Measurements from ENCODE around the gene EGFR. TPM values are rescaled to one million over a fixed set of nuclear protein-coding genes. Genes with fewer than 3 reads are reported as not detected.

The EGFR gene
- total RNA-seq, 2 experiments from 2014 or later, result 0.09 TPM; not detected in 1

DNA sequence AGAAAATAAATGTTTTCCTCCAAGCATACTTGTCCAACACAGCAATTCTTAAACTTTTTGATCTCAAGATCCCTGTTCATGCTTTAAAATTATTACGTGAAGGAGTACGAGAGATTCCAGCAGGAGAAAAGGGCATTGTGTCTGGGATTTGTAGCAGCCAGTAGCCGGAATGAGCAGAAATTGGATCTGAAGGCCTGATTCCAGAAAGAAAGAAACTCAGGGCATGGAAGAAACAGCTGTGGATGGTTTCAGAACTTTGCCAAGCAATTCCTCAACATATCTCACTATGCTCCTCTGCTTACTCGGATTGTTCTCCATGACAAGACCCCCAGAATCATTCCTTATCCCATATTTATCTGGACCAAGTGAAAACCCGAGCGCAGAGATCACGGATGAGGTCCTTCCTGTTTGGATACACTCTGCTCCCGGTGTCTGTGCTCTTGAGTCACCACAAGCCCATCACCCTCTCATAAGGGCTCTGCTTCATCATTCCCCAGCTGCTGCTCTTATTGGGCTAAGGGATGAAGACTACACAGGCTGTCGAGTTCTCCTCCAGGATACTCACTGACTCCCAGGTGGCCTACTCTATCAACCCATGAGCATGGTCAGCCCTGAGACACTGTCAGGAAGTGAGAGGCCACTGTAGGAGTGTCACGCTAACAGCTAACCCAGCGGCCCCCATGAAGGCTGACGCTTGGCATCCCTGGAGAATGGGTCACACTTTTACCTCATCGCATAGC, 225.4 kb downstream of the EGFR start:
- H3K9me3 Mint-ChIP-seq (ENCODE audit: low read depth), result no peaks in the 10 kb centered on the region
- DNase-seq, result no peak
- intact Hi-C loops (cut with DNase I, micrococcal nuclease), result no loop called here
- no peak overlapping the region for H3K27ac Mint-ChIP-seq
- no peak for ATAC-seq
- ChIA-PET CTCF (interaction anchor here (1.5 kb wide), 1 partner anchor 11 kb away, joined by 5 read pairs; no protein-coding TSS in a partner anchor), POLR2A (no interaction called here)
- H3K4me3 Mint-ChIP-seq, result no peak overlapping the region
- H3K36me3 Mint-ChIP-seq (ENCODE audit: low read depth), result no peaks in the 10 kb centered on the region
- no peaks in the 10 kb centered on the region for H3K4me1 Mint-ChIP-seq
- peaks cover 15% of the 10 kb centered on the region for H3K27me3 Mint-ChIP-seq

DNA sequence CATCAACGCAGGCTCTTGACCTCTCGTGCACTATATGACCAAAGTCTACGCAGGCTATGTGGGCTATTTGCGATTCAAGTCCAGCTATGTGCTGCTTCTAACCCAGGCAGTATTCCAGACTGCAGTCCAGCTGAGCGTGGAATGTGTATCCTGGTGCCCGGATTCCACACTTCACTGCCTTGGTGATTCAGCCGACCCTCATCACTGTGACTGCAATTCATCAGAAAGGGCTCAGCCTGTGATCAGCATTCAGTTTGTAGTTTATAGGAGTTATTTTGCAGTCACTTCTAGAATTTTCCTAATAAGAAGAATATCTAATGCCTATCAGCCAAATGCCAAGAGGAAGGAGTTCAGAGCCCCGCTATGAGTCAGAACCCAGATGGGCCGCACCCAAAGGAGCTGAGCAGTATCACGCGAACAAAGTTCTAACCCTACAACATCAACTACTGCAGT, 226.5 kb downstream of the EGFR start:
- H3K9me3 Mint-ChIP-seq (ENCODE audit: low read depth), result no peaks in the 10 kb centered on the region
- ChIA-PET CTCF (interaction anchor here (0.7 to 2.5 kb wide), 2 partner anchors 9 to 10 kb away, joined by 4 to 7 read pairs; no protein-coding TSS in a partner anchor), POLR2A (no interaction called here)
- H3K4me1 Mint-ChIP-seq, result no peaks in the 10 kb centered on the region
- DNase-seq (no peak), ATAC-seq (no peak)
- no peak overlapping the region for H3K4me3 Mint-ChIP-seq
- intact Hi-C loops (cut with DNase I, micrococcal nuclease), result no loop called here
- no peaks in the 10 kb centered on the region for H3K36me3 Mint-ChIP-seq (ENCODE audit: low read depth)
- H3K27ac Mint-ChIP-seq, result no peak overlapping the region
- peaks cover 13% of the 10 kb centered on the region for H3K27me3 Mint-ChIP-seq

DNA sequence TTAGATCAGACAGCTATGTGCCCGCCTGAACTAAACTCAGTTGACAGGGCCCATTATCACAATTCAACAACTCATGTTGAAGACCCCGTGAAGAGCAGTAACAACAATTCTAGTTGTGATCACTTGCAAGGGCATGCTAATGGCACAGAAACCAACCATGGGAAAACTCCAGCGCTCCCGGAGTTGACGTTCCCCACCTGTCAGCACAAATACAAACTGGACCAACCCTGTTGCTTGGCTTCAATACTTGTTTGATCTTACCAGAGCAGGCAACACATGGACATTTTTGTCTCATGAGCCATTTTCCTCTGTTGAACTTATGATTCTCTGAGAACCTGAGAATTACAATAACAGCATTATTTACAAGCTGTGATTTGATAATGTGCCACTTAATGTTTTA, 227.4 kb downstream of the EGFR start:
- Mint-ChIP-seq H3K9me3 (ENCODE audit: low read depth) (no peaks in the 10 kb centered on the region), H3K27me3 (peaks cover 16% of the 10 kb centered on the region), H3K27ac (no peak overlapping the region), H3K4me1 (no peaks in the 10 kb centered on the region), H3K4me3 (no peak overlapping the region), H3K36me3 (ENCODE audit: low read depth) (no peaks in the 10 kb centered on the region)
- intact Hi-C loops (cut with DNase I, micrococcal nuclease), result no loop called here
- DNase-seq (no peak), ATAC-seq (no peak)
- CTCF ChIA-PET, result interaction anchor here (0.7 to 2.5 kb wide), 3 partner anchors 8 to 752 kb away, joined by 3 to 7 read pairs (median 4); no protein-coding TSS in a partner anchor
- POLR2A ChIA-PET, result no interaction called here

DNA sequence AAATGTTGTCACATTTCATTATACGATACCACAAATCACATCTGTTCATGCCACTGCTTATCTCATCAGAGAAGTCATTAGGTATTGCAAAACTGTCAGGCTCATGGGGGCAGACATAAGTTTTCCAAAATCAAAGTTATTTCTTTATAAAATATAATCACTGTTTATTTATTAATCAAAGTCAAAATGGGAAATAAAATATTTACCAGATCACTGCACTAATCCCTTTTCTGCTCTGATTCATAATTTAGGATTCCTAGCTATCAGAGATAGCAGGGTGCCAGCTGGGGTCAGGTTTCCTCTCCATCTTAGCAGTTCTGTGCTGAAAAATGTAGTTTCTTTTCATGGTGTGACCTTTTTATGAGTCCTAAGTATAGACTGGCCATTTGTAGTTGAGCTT, 228.6 kb downstream of the EGFR start:
- ChIA-PET POLR2A (interaction anchor here (0.6 kb wide), 1 partner anchor 851 kb away, joined by 6 read pairs; no protein-coding TSS in a partner anchor), CTCF (interaction anchor here (2.5 kb wide), 1 partner anchor 8 kb away, joined by 7 read pairs; no protein-coding TSS in a partner anchor)
- H3K9me3 Mint-ChIP-seq (ENCODE audit: low read depth), result no peaks in the 10 kb centered on the region
- intact Hi-C loops (cut with DNase I, micrococcal nuclease), result no loop called here
- H3K27ac Mint-ChIP-seq, result no peak overlapping the region
- no peaks in the 10 kb centered on the region for H3K36me3 Mint-ChIP-seq (ENCODE audit: low read depth)
- H3K4me1 Mint-ChIP-seq, result no peaks in the 10 kb centered on the region
- H3K27me3 Mint-ChIP-seq, result peaks cover 25% of the 10 kb centered on the region
- DNase-seq (no peak), ATAC-seq (no peak)
- no peak overlapping the region for H3K4me3 Mint-ChIP-seq

DNA sequence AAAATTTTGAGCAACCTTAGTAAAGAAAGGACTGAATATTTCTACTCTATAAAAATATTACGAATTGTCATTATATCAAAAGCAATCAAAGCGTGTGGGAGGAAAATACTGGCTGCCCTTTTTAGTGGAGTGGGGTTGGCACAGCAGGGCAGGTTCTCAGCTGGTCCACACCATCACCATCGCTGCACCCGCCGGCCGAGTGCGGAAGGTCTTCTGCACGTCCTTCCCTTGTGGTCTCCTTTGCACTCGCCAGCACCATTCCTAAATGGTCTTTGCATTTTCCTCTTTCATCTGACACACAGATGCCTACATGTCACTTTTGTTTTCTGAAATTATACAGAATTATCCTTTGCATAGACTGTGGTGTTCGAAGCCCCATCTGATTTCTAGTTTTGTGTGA, 229.7 kb downstream of the EGFR start:
- ChIA-PET CTCF (no interaction called here), POLR2A (no interaction called here)
- no peak overlapping the region for H3K27ac Mint-ChIP-seq
- H3K4me1 Mint-ChIP-seq, result no peaks in the 10 kb centered on the region
- DNase-seq, result no peak
- H3K4me3 Mint-ChIP-seq, result no peak overlapping the region
- no peaks in the 10 kb centered on the region for H3K9me3 Mint-ChIP-seq (ENCODE audit: low read depth)
- intact Hi-C loops (cut with DNase I, micrococcal nuclease), result no loop called here
- no peak for ATAC-seq
- H3K27me3 Mint-ChIP-seq, result peaks cover 32% of the 10 kb centered on the region
- H3K36me3 Mint-ChIP-seq (ENCODE audit: low read depth), result no peaks in the 10 kb centered on the region

DNA sequence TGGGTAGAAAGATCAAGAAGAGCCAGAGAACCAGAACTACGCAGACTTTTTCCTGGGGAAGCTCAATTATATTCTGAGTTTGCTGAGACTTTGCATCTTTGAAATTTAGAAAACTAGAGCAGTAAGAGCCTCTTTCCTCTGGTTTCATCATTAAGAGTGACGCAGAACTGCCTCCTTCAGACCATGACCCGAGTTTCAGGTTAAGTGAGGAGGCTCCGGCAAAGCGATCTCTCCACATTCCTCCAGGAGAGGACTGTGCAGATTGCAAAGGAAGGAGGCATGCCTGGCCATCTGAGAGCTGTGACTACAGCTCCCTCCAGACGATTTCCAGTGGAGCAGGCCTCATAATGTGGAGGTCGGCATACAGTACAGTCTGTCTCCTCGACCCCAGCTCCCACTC, 230.5 kb downstream of the EGFR start:
- DNase-seq (no peak), ATAC-seq (no peak)
- Mint-ChIP-seq H3K36me3 (ENCODE audit: low read depth) (no peaks in the 10 kb centered on the region), H3K9me3 (ENCODE audit: low read depth) (no peaks in the 10 kb centered on the region), H3K4me3 (no peak overlapping the region), H3K4me1 (no peaks in the 10 kb centered on the region), H3K27ac (no peak overlapping the region), H3K27me3 (peaks cover 40% of the 10 kb centered on the region)
- ChIA-PET CTCF (interaction anchor here (0.6 to 1.3 kb wide), 2 partner anchors 468 to 476 kb away, joined by 3 to 4 read pairs; no protein-coding TSS in a partner anchor), POLR2A (no interaction called here)
- intact Hi-C loops (cut with DNase I, micrococcal nuclease), result no loop called here

DNA sequence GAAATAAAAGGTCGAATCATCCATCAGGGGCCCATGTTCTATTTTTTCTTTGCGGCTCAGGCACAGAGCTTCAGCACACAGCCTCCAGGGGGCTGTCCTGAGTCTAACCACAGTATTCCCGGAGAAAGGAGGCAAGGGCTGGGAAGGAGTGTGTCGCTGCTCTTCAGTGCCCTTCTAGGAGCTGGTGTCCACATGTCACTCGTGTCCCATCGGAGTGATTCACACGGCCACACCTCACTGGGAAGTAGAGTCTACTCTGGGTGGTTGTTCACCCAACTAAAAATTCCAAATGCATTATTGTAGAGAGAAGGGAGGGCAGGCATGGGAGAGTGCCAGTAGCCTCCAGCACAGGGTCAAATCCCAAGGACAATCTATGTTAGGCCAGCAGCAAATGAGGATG, 231.5 kb downstream of the EGFR start:
- H3K36me3 Mint-ChIP-seq (ENCODE audit: low read depth), result no peaks in the 10 kb centered on the region
- H3K4me1 Mint-ChIP-seq, result peaks cover 4% of the 10 kb centered on the region
- POLR2A ChIA-PET, result no interaction called here
- ATAC-seq (no peak), DNase-seq (no peak)
- H3K27me3 Mint-ChIP-seq, result peaks cover 41% of the 10 kb centered on the region
- H3K27ac Mint-ChIP-seq, result no peak overlapping the region
- CTCF ChIA-PET, result interaction anchor here (1.3 kb wide), 1 partner anchor 477 kb away, joined by 4 read pairs; no protein-coding TSS in a partner anchor
- intact Hi-C loops (cut with DNase I, micrococcal nuclease), result loop anchor here (5.0 to 10.0 kb wide), 4 partner anchors 66 to 196 kb away; no protein-coding TSS in a partner anchor
- H3K9me3 Mint-ChIP-seq (ENCODE audit: low read depth), result no peaks in the 10 kb centered on the region
- no peak overlapping the region for H3K4me3 Mint-ChIP-seq

DNA sequence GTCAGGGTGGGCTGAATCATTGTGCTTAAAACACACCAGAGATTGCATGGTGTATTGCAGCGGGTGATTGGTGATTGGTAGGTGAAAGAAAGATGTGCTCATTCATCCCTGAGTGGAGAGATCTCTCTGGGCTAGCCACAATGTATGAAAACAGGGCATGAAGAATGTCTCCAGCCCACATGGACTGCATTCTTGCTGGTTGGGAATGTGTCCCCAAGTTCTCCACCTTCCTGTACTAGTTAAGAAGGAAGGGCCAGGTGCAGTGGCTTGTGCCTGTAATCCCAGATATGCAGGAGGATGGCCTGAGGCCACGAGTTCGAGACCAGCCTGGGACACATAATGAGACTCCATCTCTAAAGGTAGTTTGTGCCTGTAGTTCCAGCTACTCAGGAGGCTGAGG, 232.5 kb downstream of the EGFR start:
- H3K4me1 Mint-ChIP-seq, result peaks cover 6% of the 10 kb centered on the region
- CTCF ChIA-PET, result no interaction called here
- intact Hi-C loops (cut with DNase I, micrococcal nuclease), result loop anchor here (5.0 to 10.0 kb wide), 4 partner anchors 67 to 197 kb away; no protein-coding TSS in a partner anchor
- H3K27me3 Mint-ChIP-seq, result peaks cover 47% of the 10 kb centered on the region
- no peaks in the 10 kb centered on the region for H3K9me3 Mint-ChIP-seq (ENCODE audit: low read depth)
- H3K36me3 Mint-ChIP-seq (ENCODE audit: low read depth), result no peaks in the 10 kb centered on the region
- H3K4me3 Mint-ChIP-seq, result no peak overlapping the region
- DNase-seq, result no peak
- POLR2A ChIA-PET, result no interaction called here
- no peak for ATAC-seq
- no peak overlapping the region for H3K27ac Mint-ChIP-seq

DNA sequence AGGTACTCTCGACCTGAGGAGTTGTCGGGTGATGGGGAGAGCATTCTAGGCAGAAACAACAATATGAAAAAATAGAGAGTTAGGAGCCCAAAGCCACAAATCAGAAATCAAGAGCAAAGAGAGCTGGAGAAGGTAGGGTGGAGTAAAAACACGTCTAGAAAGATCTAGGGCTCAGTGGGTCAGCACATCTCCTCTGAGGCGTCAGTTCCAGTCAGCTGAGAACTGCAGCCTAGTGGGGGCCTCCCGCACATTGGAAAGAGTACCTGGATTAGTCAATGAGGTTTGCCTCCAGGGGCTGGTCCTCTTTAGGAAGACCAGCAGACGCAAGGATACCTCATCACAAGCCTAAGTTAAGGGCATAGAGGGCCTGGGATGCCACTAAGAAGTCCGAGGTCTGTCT, 233.1 kb downstream of the EGFR start:
- DNase-seq, result no peak
- Mint-ChIP-seq H3K27me3 (peaks cover 52% of the 10 kb centered on the region), H3K27ac (no peak overlapping the region), H3K36me3 (ENCODE audit: low read depth) (no peaks in the 10 kb centered on the region), H3K4me3 (no peak overlapping the region), H3K4me1 (peaks cover 6% of the 10 kb centered on the region), H3K9me3 (ENCODE audit: low read depth) (no peaks in the 10 kb centered on the region)
- intact Hi-C loops (cut with DNase I, micrococcal nuclease), result loop anchor here (5.0 to 10.0 kb wide), 4 partner anchors 67 to 197 kb away; no protein-coding TSS in a partner anchor
- ChIA-PET CTCF (no interaction called here), POLR2A (no interaction called here)
- ATAC-seq, result no peak

DNA sequence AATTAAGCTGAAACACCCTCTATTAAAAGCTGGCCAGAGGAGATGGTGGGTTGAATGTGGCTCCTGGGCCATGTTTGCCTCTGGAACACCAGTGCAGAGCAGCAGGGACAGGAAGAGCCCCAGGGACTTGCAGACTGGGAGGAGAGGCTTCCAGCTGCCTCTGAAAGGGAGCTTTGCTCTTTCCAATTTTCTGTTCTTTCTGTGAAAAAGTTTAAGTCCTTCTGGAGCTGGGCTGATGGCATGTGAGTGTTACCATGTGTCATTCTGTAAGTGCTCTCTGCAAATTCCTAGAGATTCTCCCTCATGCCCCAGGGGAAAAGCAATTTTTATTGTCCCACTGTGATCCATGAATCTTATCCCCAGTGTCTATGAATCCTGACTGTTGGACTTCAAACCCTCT, 233.6 kb downstream of the EGFR start:
- Mint-ChIP-seq H3K4me1 (peaks cover 6% of the 10 kb centered on the region), H3K27me3 (peaks cover 55% of the 10 kb centered on the region), H3K4me3 (no peak overlapping the region), H3K27ac (no peak overlapping the region), H3K9me3 (ENCODE audit: low read depth) (no peaks in the 10 kb centered on the region), H3K36me3 (ENCODE audit: low read depth) (no peaks in the 10 kb centered on the region)
- CTCF ChIA-PET, result interaction anchor here (0.9 to 4.8 kb wide), 4 partner anchors 18 to 478 kb away, joined by 3 to 68 read pairs (median 5); no protein-coding TSS in a partner anchor
- ATAC-seq (no peak), DNase-seq (no peak)
- POLR2A ChIA-PET, result no interaction called here
- intact Hi-C loops (cut with DNase I, micrococcal nuclease), result loop anchor here (5.0 to 10.0 kb wide), 4 partner anchors 68 to 198 kb away; no protein-coding TSS in a partner anchor

DNA sequence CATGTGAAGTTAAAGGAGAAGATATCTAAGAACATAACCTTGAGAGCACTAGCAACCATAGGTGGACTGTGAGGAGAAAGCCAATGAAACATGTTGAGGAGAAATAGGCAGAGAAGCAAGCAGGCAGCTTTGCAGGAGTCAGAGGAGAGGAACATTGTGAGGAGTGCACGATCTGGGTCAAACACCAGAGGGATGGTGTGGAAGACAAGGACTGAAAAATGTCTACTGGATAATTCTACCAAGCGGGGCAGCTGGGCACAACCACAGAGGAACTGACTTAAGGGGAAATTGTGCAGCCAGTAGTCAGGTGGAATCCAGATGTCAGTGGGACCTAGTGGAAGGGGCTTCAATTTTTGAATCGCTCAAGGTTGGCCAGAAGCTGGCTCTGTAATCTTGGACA, 234.4 kb downstream of the EGFR start:
- DNase-seq, result no peak
- H3K4me3 Mint-ChIP-seq, result no peak overlapping the region
- H3K9me3 Mint-ChIP-seq (ENCODE audit: low read depth), result no peaks in the 10 kb centered on the region
- H3K36me3 Mint-ChIP-seq (ENCODE audit: low read depth), result no peaks in the 10 kb centered on the region
- intact Hi-C loops (cut with DNase I, micrococcal nuclease), result loop anchor here (5.0 to 10.0 kb wide), 4 partner anchors 68 to 198 kb away; no protein-coding TSS in a partner anchor
- ChIA-PET POLR2A (no interaction called here), CTCF (interaction anchor here (0.5 to 4.8 kb wide), 8 partner anchors 12 to 478 kb away, joined by 3 to 68 read pairs (median 5); no protein-coding TSS in a partner anchor)
- ATAC-seq, result no peak
- H3K4me1 Mint-ChIP-seq, result peaks cover 6% of the 10 kb centered on the region
- peaks cover 51% of the 10 kb centered on the region for H3K27me3 Mint-ChIP-seq
- no peak overlapping the region for H3K27ac Mint-ChIP-seq

DNA sequence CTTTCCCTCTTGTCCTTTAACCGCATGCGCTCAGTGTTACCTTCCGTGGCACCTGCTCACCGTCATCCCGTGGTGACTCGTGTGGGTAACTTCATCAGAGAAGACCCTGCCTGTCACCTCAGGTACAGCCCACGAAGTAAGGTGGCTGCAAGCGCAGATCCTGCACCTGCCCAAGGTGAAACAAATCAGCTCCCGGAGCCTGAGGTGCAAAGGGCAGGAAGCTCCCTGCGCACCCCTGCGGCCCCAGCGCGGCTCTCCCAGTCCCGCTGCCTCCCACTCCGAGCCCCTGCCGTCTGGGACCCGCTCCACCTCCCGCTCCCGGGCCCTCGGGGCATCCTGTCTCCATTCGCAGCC, 235.4 kb downstream of the EGFR start:
- Mint-ChIP-seq H3K4me1 (peaks cover 6% of the 10 kb centered on the region), H3K9me3 (ENCODE audit: low read depth) (no peaks in the 10 kb centered on the region), H3K27ac (no peak overlapping the region), H3K27me3 (peaks cover 51% of the 10 kb centered on the region), H3K4me3 (peak overlapping the region; percentile 51), H3K36me3 (ENCODE audit: low read depth) (no peaks in the 10 kb centered on the region)
- intact Hi-C loops (cut with DNase I, micrococcal nuclease), result loop anchor here (5.0 to 10.0 kb wide), 4 partner anchors 69 to 199 kb away; no protein-coding TSS in a partner anchor
- ATAC-seq, result no peak
- DNase-seq, result no peak
- ChIA-PET POLR2A (no interaction called here), CTCF (interaction anchor here (0.6 to 4.8 kb wide), 32 partner anchors 8 to 495 kb away, joined by 3 to 68 read pairs (median 4); partner anchors contain the start of gene SEC61G)
